Measurements from ENCODE around the gene FTHL17.

FTHL17 gene

GRCh38 chrX:31071725-31072124 lies at the start of gene FTHL17:
FTHL17 (minus strand) TSS chrX:31072041; CDS start chrX:31071953, 88 bp downstream.
- H3K27me3 ChIP-seq (ENCODE audit: control insufficient read depth, insufficient read depth, low read length), result no peaks in the 10 kb centered on the region
- H3K9me3 ChIP-seq (ENCODE audit: control insufficient read depth, insufficient read depth, low read length), result no peaks in the 10 kb centered on the region
- H3K27ac ChIP-seq (ENCODE audit: low read length), result no peak within 1 kb of the TSS
- WGBS (ENCODE audit: insufficient coverage, insufficient read length), result no CpG with 5 or more reads among the region's 33 CpGs
- no peak for DNase-seq (ENCODE audit: low read depth, low spot score)
- H3K36me3 ChIP-seq (ENCODE audit: control insufficient read depth, insufficient read depth, low read length), result no peaks in the 10 kb centered on the region
- H3K4me3 ChIP-seq (ENCODE audit: low read length), result no peak within 1 kb of the TSS
- H3K4me1 ChIP-seq (ENCODE audit: control insufficient read depth, insufficient read depth, low read length), result no peaks in the 10 kb centered on the region

GRCh38 chrX:31117266-31117665 lies 45.4 kb upstream of the FTHL17 start:
- H3K27me3 ChIP-seq (ENCODE audit: control insufficient read depth, insufficient read depth, low read length), result no peaks in the 10 kb centered on the region
- H3K4me3 ChIP-seq (ENCODE audit: low read length), result no peak overlapping the region
- DNase-seq (ENCODE audit: low read depth, low spot score), result no peak
- WGBS (ENCODE audit: insufficient coverage, insufficient read length), result no CpG with 5 or more reads among the region's 4 CpGs
- H3K27ac ChIP-seq (ENCODE audit: low read length), result no peak overlapping the region
- no peaks in the 10 kb centered on the region for H3K36me3 ChIP-seq (ENCODE audit: control insufficient read depth, insufficient read depth, low read length)
- H3K4me1 ChIP-seq (ENCODE audit: control insufficient read depth, insufficient read depth, low read length), result no peaks in the 10 kb centered on the region
- no peaks in the 10 kb centered on the region for H3K9me3 ChIP-seq (ENCODE audit: control insufficient read depth, insufficient read depth, low read length)

- no CpG with 5 or more reads among the region's 4 CpGs for WGBS (ENCODE audit: insufficient coverage, insufficient read length)
- H3K27ac ChIP-seq (ENCODE audit: low read length), result no peak overlapping the region
Measured at GRCh38 chrX:31115398-31115797, 43.6 kb upstream of the FTHL17 start.

GRCh38 chrX:31114858-31115257 lies 43.0 kb upstream of the FTHL17 start:
- H3K27ac ChIP-seq (ENCODE audit: low read length), result no peak overlapping the region
- H3K36me3 ChIP-seq (ENCODE audit: control insufficient read depth, insufficient read depth, low read length), result no peaks in the 10 kb centered on the region
- H3K9me3 ChIP-seq (ENCODE audit: control insufficient read depth, insufficient read depth, low read length), result no peaks in the 10 kb centered on the region
- no peak overlapping the region for H3K4me3 ChIP-seq (ENCODE audit: low read length)
- WGBS (ENCODE audit: insufficient coverage, insufficient read length), result no CpG with 5 or more reads among the region's 2 CpGs
- no peak for DNase-seq (ENCODE audit: low read depth, low spot score)
- H3K27me3 ChIP-seq (ENCODE audit: control insufficient read depth, insufficient read depth, low read length), result no peaks in the 10 kb centered on the region
- H3K4me1 ChIP-seq (ENCODE audit: control insufficient read depth, insufficient read depth, low read length), result no peaks in the 10 kb centered on the region

More at GRCh38 chrX:31115398-31115797, 43.6 kb upstream of the FTHL17 start:
- no peaks in the 10 kb centered on the region for H3K36me3 ChIP-seq (ENCODE audit: control insufficient read depth, insufficient read depth, low read length)
- H3K27me3 ChIP-seq (ENCODE audit: control insufficient read depth, insufficient read depth, low read length), result no peaks in the 10 kb centered on the region
- no peak for DNase-seq (ENCODE audit: low read depth, low spot score)
- H3K4me1 ChIP-seq (ENCODE audit: control insufficient read depth, insufficient read depth, low read length), result no peaks in the 10 kb centered on the region
- no peaks in the 10 kb centered on the region for H3K9me3 ChIP-seq (ENCODE audit: control insufficient read depth, insufficient read depth, low read length)
- no peak overlapping the region for H3K4me3 ChIP-seq (ENCODE audit: low read length)

GRCh38 chrX:31112226-31112999 lies 40.6 kb upstream of the FTHL17 start:
- Histone ChIP-seq H3K9me3 (ENCODE audit: control insufficient read depth, insufficient read depth, low read length) (no peaks in the 10 kb centered on the region), H3K4me1 (ENCODE audit: control insufficient read depth, insufficient read depth, low read length) (no peaks in the 10 kb centered on the region), H3K36me3 (ENCODE audit: control insufficient read depth, insufficient read depth, low read length) (no peaks in the 10 kb centered on the region), H3K27ac (ENCODE audit: low read length) (no peak overlapping the region), H3K4me3 (ENCODE audit: low read length) (no peak overlapping the region), H3K27me3 (ENCODE audit: control insufficient read depth, insufficient read depth, low read length) (no peaks in the 10 kb centered on the region)
- DNase-seq (ENCODE audit: low read depth, low spot score), result no peak
- WGBS (ENCODE audit: insufficient coverage, insufficient read length), result no CpG with 5 or more reads among the region's 5 CpGs

- no peak for DNase-seq (ENCODE audit: low read depth, low spot score)
- H3K9me3 ChIP-seq (ENCODE audit: control insufficient read depth, insufficient read depth, low read length), result no peaks in the 10 kb centered on the region
- H3K27me3 ChIP-seq (ENCODE audit: control insufficient read depth, insufficient read depth, low read length), result no peaks in the 10 kb centered on the region
- WGBS (ENCODE audit: insufficient coverage, insufficient read length), result no CpG with 5 or more reads among the region's 6 CpGs
- no peak overlapping the region for H3K4me3 ChIP-seq (ENCODE audit: low read length)
- no peaks in the 10 kb centered on the region for H3K4me1 ChIP-seq (ENCODE audit: control insufficient read depth, insufficient read depth, low read length)
- no peak overlapping the region for H3K27ac ChIP-seq (ENCODE audit: low read length)
- H3K36me3 ChIP-seq (ENCODE audit: control insufficient read depth, insufficient read depth, low read length), result no peaks in the 10 kb centered on the region
Measured at GRCh38 chrX:31110657-31111056, 38.8 kb upstream of the FTHL17 start.

- no peak for DNase-seq (ENCODE audit: low read depth, low spot score)
- WGBS (ENCODE audit: insufficient coverage, insufficient read length), result no CpG with 5 or more reads among the region's 2 CpGs
Measured at GRCh38 chrX:31099536-31100090, 27.8 kb upstream of the FTHL17 start.

GRCh38 chrX:31098079-31098478 lies 26.2 kb upstream of the FTHL17 start:
- no peak for DNase-seq (ENCODE audit: low read depth, low spot score)
- H3K9me3 ChIP-seq (ENCODE audit: control insufficient read depth, insufficient read depth, low read length), result no peaks in the 10 kb centered on the region
- no peak overlapping the region for H3K27ac ChIP-seq (ENCODE audit: low read length)
- H3K4me1 ChIP-seq (ENCODE audit: control insufficient read depth, insufficient read depth, low read length), result no peaks in the 10 kb centered on the region
- H3K4me3 ChIP-seq (ENCODE audit: low read length), result no peak overlapping the region
- no CpG with 5 or more reads among the region's 3 CpGs for WGBS (ENCODE audit: insufficient coverage, insufficient read length)
- no peaks in the 10 kb centered on the region for H3K36me3 ChIP-seq (ENCODE audit: control insufficient read depth, insufficient read depth, low read length)
- no peaks in the 10 kb centered on the region for H3K27me3 ChIP-seq (ENCODE audit: control insufficient read depth, insufficient read depth, low read length)

More at GRCh38 chrX:31099536-31100090, 27.8 kb upstream of the FTHL17 start:
- Histone ChIP-seq H3K27ac (ENCODE audit: low read length) (no peak overlapping the region), H3K36me3 (ENCODE audit: control insufficient read depth, insufficient read depth, low read length) (no peaks in the 10 kb centered on the region), H3K4me3 (ENCODE audit: low read length) (no peak overlapping the region), H3K27me3 (ENCODE audit: control insufficient read depth, insufficient read depth, low read length) (no peaks in the 10 kb centered on the region), H3K4me1 (ENCODE audit: control insufficient read depth, insufficient read depth, low read length) (no peaks in the 10 kb centered on the region), H3K9me3 (ENCODE audit: control insufficient read depth, insufficient read depth, low read length) (no peaks in the 10 kb centered on the region)

- Histone ChIP-seq H3K27me3 (ENCODE audit: control insufficient read depth, insufficient read depth, low read length) (no peaks in the 10 kb centered on the region), H3K4me3 (ENCODE audit: low read length) (no peak overlapping the region)
- no CpG with 5 or more reads among the region's 4 CpGs for WGBS (ENCODE audit: insufficient coverage, insufficient read length)
Measured at GRCh38 chrX:31093639-31093975, 21.8 kb upstream of the FTHL17 start.

GRCh38 chrX:31092970-31093638 lies 21.3 kb upstream of the FTHL17 start:
- Histone ChIP-seq H3K27me3 (ENCODE audit: control insufficient read depth, insufficient read depth, low read length) (no peaks in the 10 kb centered on the region), H3K9me3 (ENCODE audit: control insufficient read depth, insufficient read depth, low read length) (no peaks in the 10 kb centered on the region), H3K4me1 (ENCODE audit: control insufficient read depth, insufficient read depth, low read length) (no peaks in the 10 kb centered on the region), H3K36me3 (ENCODE audit: control insufficient read depth, insufficient read depth, low read length) (no peaks in the 10 kb centered on the region), H3K4me3 (ENCODE audit: low read length) (no peak overlapping the region), H3K27ac (ENCODE audit: low read length) (no peak overlapping the region)
- WGBS (ENCODE audit: insufficient coverage, insufficient read length), result no CpG with 5 or more reads among the region's 3 CpGs
- no peak for DNase-seq (ENCODE audit: low read depth, low spot score)

More at GRCh38 chrX:31093639-31093975, 21.8 kb upstream of the FTHL17 start:
- Histone ChIP-seq H3K9me3 (ENCODE audit: control insufficient read depth, insufficient read depth, low read length) (no peaks in the 10 kb centered on the region), H3K27ac (ENCODE audit: low read length) (no peak overlapping the region), H3K4me1 (ENCODE audit: control insufficient read depth, insufficient read depth, low read length) (no peaks in the 10 kb centered on the region), H3K36me3 (ENCODE audit: control insufficient read depth, insufficient read depth, low read length) (no peaks in the 10 kb centered on the region)
- DNase-seq (ENCODE audit: low read depth, low spot score), result no peak
